Measurements from ENCODE around the gene ARL11.

ARL11 gene

DNA sequence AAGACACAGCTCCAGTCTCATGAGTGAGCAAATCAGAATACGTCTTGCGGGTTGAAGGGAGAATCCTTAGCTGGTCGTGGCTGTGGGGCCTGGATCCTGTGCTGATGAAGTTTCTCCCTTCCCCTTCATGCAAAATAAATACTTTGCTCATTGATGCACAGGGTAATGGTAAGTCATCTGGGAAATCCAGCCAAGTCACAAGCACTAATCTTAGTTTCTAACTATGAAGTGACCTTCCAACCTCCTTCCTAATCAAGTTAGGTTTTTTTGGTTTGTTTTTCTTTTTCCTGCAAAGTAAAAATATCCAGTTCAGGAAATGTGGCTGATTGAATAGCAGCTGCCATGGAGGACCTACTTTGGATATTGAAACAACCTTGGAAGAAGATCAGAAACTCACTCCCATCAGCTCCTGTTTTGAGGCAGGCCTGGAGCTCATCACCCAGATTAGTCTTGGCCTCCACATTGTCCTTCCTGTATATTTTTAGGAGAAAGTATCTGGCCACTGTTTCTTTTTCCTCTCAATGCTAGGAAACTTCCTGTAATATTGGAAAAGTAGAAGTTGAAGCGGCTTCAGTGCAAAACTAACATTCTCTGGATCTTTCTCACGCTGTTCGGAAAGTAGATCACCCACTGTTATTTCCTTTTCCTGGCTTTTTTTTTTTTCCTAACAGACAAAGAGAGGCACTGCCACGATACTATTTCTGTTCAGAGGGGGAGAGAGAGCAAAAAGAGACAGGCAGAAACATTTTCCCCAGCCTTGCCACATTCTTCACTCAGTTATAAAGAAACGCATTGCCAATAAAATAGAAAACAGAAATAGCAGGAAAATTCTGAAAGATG lies 12.3 kb upstream of the ARL11 start:
- DNase-seq, result no peak

- no peak for DNase-seq
Measured at GRCh38 chr13:49616676-49617065, 11.6 kb upstream of the ARL11 start.

DNA sequence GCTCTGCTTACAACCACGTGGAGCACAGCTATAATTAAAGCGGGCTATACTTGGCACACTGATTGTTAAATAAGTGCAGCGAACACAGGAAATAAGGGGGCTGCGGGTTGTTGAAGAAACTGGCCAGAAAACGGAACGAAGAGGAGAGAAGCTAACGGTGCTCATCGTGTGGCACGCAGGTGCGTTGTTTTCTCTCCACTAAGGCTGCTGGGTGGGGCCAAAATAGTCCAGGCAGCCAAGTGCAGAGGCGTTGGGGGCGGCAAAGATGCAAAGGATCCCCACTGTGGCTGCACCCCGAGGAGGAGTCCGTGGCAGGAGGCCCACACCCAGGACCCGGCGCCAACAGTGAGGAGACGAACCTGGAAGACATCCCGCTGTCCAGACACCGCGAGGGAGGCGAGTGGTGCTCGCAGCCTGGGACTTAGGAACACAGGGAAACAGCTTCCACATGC lies 8.1 kb upstream of the ARL11 start:
- peak; percentile 41 for DNase-seq

DNA sequence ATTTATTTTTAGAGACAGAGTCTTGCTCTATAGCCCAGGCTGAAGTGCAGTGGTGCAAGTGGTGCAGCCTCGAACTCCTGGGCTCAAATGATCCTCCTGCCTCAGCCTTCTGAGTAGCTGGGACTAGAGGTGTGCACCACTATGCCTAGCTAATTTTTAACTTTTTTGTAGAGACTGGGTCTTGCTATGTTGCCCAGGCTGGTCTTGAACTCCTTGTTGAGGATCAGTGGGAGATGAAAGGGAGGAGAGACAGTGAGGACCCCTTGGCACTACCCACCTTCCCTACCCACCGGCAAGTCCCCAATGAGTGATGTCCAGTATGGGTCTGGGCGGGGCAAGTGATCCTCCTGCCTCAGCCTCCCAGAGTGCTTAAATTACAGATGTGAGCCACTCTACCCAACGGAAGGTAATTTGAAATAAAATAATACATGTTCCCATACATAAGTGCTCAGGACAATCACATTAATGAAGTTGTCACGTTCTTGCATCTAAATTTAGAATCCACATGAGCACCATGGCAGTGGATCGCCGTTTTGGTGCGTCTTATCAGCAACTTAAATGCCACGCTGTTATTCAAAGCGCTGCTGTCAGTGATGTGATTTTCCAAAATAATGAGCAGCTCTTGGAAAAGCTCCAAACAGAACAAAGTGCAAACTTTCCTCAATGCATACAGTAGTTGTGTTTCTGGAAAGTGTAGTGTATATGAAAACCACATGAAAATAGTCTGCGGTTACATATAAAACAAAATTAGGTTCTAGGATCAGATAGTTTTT lies 5.9 kb upstream of the ARL11 start:
- no peak for DNase-seq

GRCh38 chr13:49624229-49624628 lies 4.1 kb upstream of the ARL11 start:
- no peak for DNase-seq

DNA sequence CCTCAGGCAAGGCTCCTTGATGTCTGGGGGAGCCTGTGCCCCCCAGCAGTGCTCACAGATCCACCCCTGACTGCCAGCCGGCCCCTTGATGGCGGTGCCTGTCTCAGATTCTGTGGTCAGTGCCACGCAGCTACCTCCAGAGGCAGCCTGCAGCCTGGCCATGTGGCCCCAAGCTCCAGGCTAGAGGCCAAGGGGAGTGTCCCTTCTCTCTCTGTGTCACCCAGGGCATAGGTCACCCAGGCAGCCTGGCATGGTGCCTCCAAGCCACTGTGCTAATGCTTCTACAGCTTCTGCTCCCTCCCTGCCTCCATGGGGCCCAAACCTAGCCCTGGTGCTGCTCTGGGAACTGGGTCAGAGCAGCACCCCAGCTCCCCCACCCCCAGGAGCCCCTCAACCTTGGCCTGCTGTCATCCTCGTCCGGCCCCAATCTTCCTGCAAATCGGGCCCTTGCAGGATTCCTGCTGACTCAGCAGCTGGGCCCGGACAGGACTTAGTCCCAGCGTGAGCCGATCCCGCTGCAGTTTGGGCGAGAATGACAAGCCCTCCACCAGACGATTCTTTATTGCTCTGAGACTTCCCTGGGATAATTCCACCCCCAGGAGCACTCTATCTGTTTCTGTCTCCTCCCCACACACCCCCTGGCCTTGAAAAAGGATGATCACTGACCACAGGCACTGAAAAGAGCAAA lies 2.8 kb upstream of the ARL11 start:
- no peak for DNase-seq

GRCh38 chr13:49629196-49629938 lies 1.1 kb downstream of the ARL11 start:
- DNase-seq, result no peak

GRCh38 chr13:49629947-49630346 lies 1.6 kb downstream of the ARL11 start:
- DNase-seq, result no peak

GRCh38 chr13:49630580-49630979 lies 2.3 kb downstream of the ARL11 start:
- DNase-seq, result no peak

DNA sequence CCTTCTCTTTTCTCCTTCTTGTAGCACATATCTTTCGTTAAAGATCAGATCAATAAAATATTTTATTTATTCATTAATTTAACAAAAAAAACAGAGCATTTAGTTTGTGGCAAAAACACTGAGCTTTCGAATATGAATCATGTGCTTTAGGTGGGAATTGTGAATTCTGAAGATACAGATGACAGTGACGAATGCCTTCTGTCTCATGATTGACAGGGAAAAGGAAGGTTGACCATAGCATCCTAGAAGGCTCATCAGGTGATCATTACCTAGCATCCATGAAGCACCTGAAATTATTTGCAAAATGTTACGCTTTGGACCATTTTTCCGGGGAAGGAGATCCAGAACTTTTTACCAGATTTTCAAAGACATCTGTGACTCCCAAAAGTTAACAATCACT lies 3.8 kb downstream of the ARL11 start:
- no peak for DNase-seq

GRCh38 chr13:49633710-49634109 lies 5.4 kb downstream of the ARL11 start:
- no peak for DNase-seq

DNA sequence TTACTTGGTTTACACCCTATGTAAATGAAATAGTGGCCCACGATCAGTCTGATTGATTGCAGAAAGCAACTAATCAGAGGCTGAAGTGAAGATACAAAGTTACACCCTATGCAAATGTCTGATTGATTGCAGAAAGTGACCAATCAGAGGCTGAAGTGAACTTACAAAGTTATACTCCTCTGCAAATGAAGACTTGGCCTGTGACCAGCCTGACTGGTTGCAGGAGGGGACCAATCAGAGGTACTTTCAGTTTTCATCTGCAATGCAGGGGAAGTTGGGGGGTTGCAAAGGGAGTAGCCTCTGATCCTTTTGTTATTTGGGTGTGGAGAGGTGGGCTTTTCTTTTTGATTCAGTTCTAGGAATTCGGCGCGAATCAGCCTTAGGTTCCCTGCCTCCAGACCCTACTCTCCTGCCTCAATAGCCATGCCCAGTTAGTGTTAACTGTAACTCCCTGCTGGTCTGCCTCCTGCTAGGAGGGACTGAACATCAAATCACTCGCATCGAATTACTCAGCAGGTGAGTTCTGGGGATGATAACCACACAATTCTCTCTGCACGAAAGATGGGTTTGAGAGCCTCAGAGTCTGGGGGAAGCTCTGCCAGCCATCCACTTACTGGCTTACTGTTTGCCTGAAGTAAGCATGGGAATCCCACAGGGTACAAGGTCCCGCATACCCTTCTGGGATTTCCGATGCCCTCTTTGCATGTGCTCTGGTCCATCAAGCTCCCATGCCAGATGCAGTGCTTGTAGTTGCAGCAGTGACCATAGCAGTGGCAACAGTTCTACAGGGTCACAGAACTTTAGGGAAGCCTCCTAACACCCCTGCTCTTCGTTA lies 7.5 kb downstream of the ARL11 start:
- peak; percentile 51 for DNase-seq

DNA sequence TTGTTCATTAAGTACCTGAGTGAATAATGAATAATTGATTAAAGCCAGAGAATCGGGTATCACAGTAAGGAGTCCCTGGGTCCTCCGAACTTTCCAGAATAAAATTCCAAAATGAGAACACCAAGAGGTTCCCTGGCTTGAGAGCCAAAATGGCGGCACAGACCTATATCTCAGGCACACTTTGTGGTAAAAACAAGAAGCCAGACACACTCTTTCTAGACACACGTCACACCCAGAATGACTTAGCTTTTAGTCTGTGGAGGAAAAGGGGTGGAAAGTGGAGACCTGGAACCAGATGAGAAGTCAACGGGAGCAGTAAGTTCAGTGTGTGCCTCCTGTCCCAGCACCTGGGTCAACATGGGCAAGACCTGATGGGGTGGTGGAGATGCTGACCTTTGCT lies 8.4 kb downstream of the ARL11 start:
- no peak for DNase-seq

GRCh38 chr13:49638030-49638743 lies 9.9 kb downstream of the ARL11 start:
- no peak for DNase-seq

GRCh38 chr13:49638744-49639072 lies 10.4 kb downstream of the ARL11 start:
- DNase-seq, result no peak

- DNase-seq, result peak; percentile 43
Measured at GRCh38 chr13:49641801-49642291, 13.5 kb downstream of the ARL11 start.

DNA sequence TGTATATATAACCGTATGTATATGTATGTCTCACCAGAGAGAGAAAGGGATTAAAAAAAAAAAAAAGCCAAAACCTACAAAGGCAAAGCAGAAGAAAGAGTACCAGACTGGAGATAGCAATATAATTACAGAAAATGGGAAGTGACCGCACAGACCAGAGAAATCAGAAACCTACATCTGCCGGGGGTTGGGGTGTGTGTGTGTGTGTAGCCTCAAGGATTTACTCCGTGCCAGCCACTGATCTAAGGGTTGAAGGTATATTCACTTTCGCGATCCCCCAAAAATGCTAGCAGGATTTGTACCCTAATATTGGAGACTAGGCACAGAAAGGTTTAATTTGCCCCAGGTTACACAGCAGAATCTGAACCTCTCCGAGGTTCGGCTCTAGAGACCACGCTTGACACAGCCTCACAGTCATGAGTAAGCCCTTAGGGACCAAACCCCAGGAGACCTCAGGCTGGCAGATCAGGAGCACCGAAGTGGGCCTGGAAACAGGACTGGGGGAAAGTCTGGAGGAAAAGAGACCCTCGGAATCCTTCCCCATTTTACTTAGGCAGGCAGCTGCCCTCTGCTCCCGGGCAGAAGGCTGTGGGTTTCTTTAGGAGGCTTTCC lies 14.8 kb downstream of the ARL11 start:
- DNase-seq, result no peak

DNA sequence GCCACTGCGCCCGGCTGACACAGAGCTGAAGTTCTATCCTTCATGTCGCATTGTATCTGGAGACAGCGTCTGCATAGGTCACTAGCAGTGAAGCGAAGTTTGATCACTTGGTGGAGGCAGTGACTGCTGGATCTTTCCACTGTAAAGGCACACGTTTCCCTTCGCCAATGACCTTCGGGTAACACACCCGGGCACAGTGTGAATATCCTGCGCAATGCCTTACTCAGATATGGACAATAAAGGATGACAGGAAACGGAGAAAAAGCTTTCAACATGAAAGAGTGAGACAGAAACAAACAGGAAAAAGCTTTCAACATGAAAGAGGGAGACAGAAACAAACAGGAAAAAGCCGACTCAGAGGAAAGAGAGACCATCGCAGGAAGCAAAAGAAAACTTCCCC lies 17.1 kb downstream of the ARL11 start:
- no peak for DNase-seq

- no peak for DNase-seq
Measured at GRCh38 chr13:49646688-49647087, 18.4 kb downstream of the ARL11 start.

DNA sequence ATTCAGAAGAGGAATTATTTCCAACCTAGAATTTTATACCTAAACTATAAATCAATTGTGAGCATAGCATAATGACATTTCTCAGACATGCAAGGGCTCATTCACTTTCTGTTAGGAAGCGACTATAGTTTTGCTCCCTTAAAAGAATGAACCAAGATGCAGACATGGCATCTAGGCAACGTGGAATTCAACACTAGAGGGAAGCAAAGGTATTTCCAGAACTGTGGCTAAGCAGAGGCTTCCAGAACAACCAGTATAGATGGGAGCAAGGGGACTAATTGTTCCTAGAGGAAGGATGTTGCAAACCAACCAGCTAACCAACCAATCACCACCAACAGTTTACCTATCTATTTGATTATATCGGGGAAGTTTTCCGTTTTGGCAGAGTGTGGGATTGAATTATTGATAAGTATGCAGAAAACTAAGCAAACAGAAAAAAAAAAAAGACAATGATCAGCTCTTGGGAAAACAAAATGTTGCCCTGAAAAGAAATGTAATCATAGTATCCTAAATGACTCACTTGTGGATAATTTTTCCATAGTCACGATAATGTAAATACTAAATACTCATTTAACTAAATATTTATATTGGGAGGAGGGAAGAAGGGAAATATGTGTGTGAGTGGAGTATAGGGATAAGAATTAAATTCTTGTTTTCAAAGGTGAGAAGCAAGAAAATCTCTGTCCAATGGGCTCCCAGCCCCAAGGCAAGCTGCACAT lies 21.1 kb downstream of the ARL11 start:
- no peak for DNase-seq
